AG04449 (cell line): ENCODE data around the gene TAS2R19.
"Not testable (repeated sequence)": the region's sequence is repeated elsewhere in the genome, so short reads cannot be mapped to it uniquely, and the experiment has no call there.

ENCODE experiments used
- CTCF ChIA-PET: fragments of 350-600 bp; formaldehyde crosslinking; extraction: SDS; loops from one replicate; lab custom pipeline; 2021; ENCODE audit warnings: antibody characterized with exemption; lab: Yijun Ruan, JAX
- POLR2A ChIA-PET: fragments of 400-600, 350-600 bp; formaldehyde crosslinking; extraction: SDS; loops from one replicate; lab custom pipeline; 2020; ENCODE audit warnings: antibody characterized with exemption, inconsistent platforms; lab: Yijun Ruan, JAX
- DNase-seq: peaks from one replicate; pipeline ENCODE4 v3.0.0-alpha.2; 2010; ENCODE audit warnings: low read depth, low spot score
- H3K4me3 ChIP-seq: 2 replicates; pipeline ENCODE4 v1.5.1; 2011; ENCODE audit warnings: low read depth, mild to moderate bottlenecking, control low read depth, low read length
- CTCF ChIP-seq: IDR thresholded peaks from one replicate; pipeline ENCODE4 v1.5.1; 2011; ENCODE audit warnings: mild to moderate bottlenecking, moderate library complexity, low read length, control low read depth, inconsistent platforms; ENCODE audit not compliant: insufficient read depth; ENCODE audit errors: missing control alignments

The TAS2R19 gene

GRCh38 chr12:11059041-11059440, 36.6 kb upstream of the TAS2R19 start:
- POLR2A ChIA-PET = no interaction called here
- CTCF ChIA-PET = no interaction called here
- TF ChIP-seq CTCF = no peak
- H3K4me3 ChIP-seq = no peak overlapping the region
- no peak for DNase-seq

GRCh38 chr12:11055306-11055705, 32.9 kb upstream of the TAS2R19 start:
- CTCF ChIA-PET = no interaction called here

GRCh38 chr12:11049806-11050531, 27.5 kb upstream of the TAS2R19 start:
- H3K4me3 ChIP-seq, CTCF ChIA-PET, POLR2A ChIA-PET, DNase-seq: not testable (repeated sequence)

More at GRCh38 chr12:11055306-11055705, 32.9 kb upstream of the TAS2R19 start:
- POLR2A ChIA-PET = no interaction called here
- no peak for TF ChIP-seq CTCF
- no peak overlapping the region for H3K4me3 ChIP-seq
- no peak for DNase-seq

GRCh38 chr12:11041366-11041765, 18.9 kb upstream of the TAS2R19 start:
- CTCF ChIA-PET, DNase-seq, H3K4me3 ChIP-seq, POLR2A ChIA-PET: not testable (repeated sequence)

GRCh38 chr12:11040162-11040561, 17.7 kb upstream of the TAS2R19 start:
- TF ChIP-seq CTCF = no peak
- no peak for DNase-seq
- CTCF ChIA-PET = no interaction called here
- H3K4me3 ChIP-seq = no peak overlapping the region
- POLR2A ChIA-PET = no interaction called here

- H3K4me3 ChIP-seq = no peak overlapping the region
- no peak for DNase-seq
- ChIA-PET CTCF (no interaction called here), POLR2A (no interaction called here)
- no peak for TF ChIP-seq CTCF
Observed at GRCh38 chr12:11039171-11039570, 16.8 kb upstream of the TAS2R19 start.

- DNase-seq, POLR2A ChIA-PET, H3K4me3 ChIP-seq, CTCF ChIA-PET: not testable (repeated sequence)
Observed at GRCh38 chr12:11033959-11034358, 11.5 kb upstream of the TAS2R19 start.

GRCh38 chr12:11031307-11031706, 8.9 kb upstream of the TAS2R19 start, which contains the start of gene TAS2R31:
TAS2R31 (minus strand) TSS chr12:11031407; CDS start chr12:11031335, 72 bp downstream.
- DNase-seq = no peak
- POLR2A ChIA-PET = no interaction called here
- CTCF ChIA-PET = no interaction called here
- no peak within 1 kb of the TSS for H3K4me3 ChIP-seq
- TF ChIP-seq CTCF = no peak
